Heart right ventricle (tissue), 16 donors: ENCODE results near the gene BRMS1. TPM values are rescaled to one million over a fixed set of nuclear protein-coding genes. Genes with fewer than 3 reads are reported as not detected.

ENCODE experiments used
- ATAC-seq, 8 donors: fragments of 200-7000 bp; cut with Tn5 transposase; one replicate each; pipeline ENCODE4 v1.9.1; 2020; ENCODE audit warnings: mild to moderate bottlenecking in 8 of 8, moderate library complexity in 8 of 8, moderate number of reproducible peaks in 1 of 8
- DNase-seq, 2 donors: peaks; one replicate each; pipeline ENCODE4 v3.0.0-alpha.2; 2020
- H3K27ac ChIP-seq, 10 donors: fragments of 200-600 bp; sonication (generic) in 2 of 10; one replicate each; pipeline versions ENCODE4 v1.5.0 to v1.8.0; 2020 to 2022; ENCODE audit warnings: mild to moderate bottlenecking in 3 of 10
- H3K27me3 ChIP-seq, 7 donors: fragments of 200-600 bp; one replicate each; pipeline ENCODE4 v1.8.0; 2021 to 2022; ENCODE audit warnings: mild to moderate bottlenecking in 2 of 7
- H3K36me3 ChIP-seq, 9 donors: fragments of 200-600 bp; sonication (generic) in 1 of 9; one replicate each; pipeline versions ENCODE4 v1.5.0 to v1.8.0; 2020 to 2022; ENCODE audit warnings: mild to moderate bottlenecking in 2 of 9
- H3K4me1 ChIP-seq, 9 donors: fragments of 200-600 bp; sonication (generic) in 1 of 9; one replicate each; pipeline versions ENCODE4 v1.5.0 to v1.8.0; 2020 to 2022; ENCODE audit warnings: mild to moderate bottlenecking in 4 of 9
- H3K4me3 ChIP-seq, 10 donors: fragments of 200-600 bp; sonication (generic) in 2 of 10; one replicate each; pipeline versions ENCODE4 v1.5.0 to v1.8.0; 2020 to 2022; ENCODE audit warnings: mild to moderate bottlenecking in 7 of 10, moderate library complexity in 2 of 10
- H3K9me3 ChIP-seq, 11 donors: fragments of 200-600 bp in 10 of 11; sonication (generic) in 2 of 11; one replicate each; pipeline versions ENCODE4 v1.5.0 to v1.8.0; 2013 to 2022; ENCODE audit warnings: mild to moderate bottlenecking in 2 of 11, control low read depth in 1 of 11, moderate library complexity in 1 of 11
- CTCF ChIP-seq, 9 donors: fragments of 200-600 bp; sonication (generic) in 2 of 9; IDR thresholded peaks; one replicate each; pipeline versions ENCODE4 v1.5.0 to v1.8.0; 2021 to 2022; ENCODE audit warnings: antibody characterized with exemption in 9 of 9, mild to moderate bottlenecking in 5 of 9, moderate library complexity in 1 of 9
- WGBS, 2 donors: extraction: QIAGEN DNeasy Blood & Tissue Kit; methylation state at CpG; one replicate each; pipeline ENCODE4 v1.1.7; 2013; ENCODE audit warnings: inconsistent platforms in 1 of 2; 5-methylcytosine and 5-hydroxymethylcytosine counted together
- intact Hi-C, 10 donors: fragments of 100-400 bp; cut with DNase I; formaldehyde crosslinking; loops; one replicate each; pipeline versions ENCODE4 v1.11.1 to v1.14.2; 2022
- polyA plus RNA-seq, 2 donors: library from polyadenylated mRNA; stranded (reverse); fragments of 200-250 nt; gene quantifications; one replicate each; pipeline ENCODE4 v1.2.3, GENCODE V29; 2013
- total RNA-seq, 10 donors: library from RNA; stranded (reverse); fragmentation: NEBNext Ultra II Directional in 3 of 10; extraction: Animal tissue kit (Norgen Biotek cat#: 25700) in 3 of 10; gene quantifications; one replicate each; pipeline versions ENCODE4 v1.2.1 to v1.2.4, GENCODE V29; 2021 to 2023
- donor health status: Arrhythmogenic right ventricular cardiomyopathy.
- donor health status: ischemic (EF 13 %, LVEDD 7.1; RV severe dilation, severe dysfunction).
- donor health status: healthy with polysubstance abuse.
- donor health status: DM: no; HTN: yes; CAD: no.
- donor health status: DM: no; HTN: no; CAD: no.
- donor health status: ischemic (EF 25% LVEDD 6.9; RV normal size, moderate dysfunction).
- donor health status: ischemic (EF 25% LVEDD 5.7; RV mildly dilated, moderate dysfunction).
- donor health status: healthy.
- donor health status: DM: yes; HTN: yes; CAD: no.
- donor health status: Ischemic cardiomyopathy.
- donor health status: ischemic (EF 35%, LVEDD 5.7; RV mildly dilated, moderate dysfunction).
- donor health status: nonischemic (EF 11% LVEDD 7.7; RV severe dilation, severe dysfunction).
- donor health status: DM: yes; HTN: yes; CAD: no.
- donor health status: PGD.
- donor health status: ischemic (EF 29% LVEDD 5.4; RV normal size, mild dysfunction).
- donor health status: nonischemic (EF 23%, LVEDD 6.1; RV moderate dilation, normal function).

BRMS1 gene
- total and polyA plus RNA-seq, 12 donors: 10.6 to 73.9 (median 13.6) TPM

GRCh38 chr11:66328302-66329144 is 16.4 kb downstream of the BRMS1 start:
- Histone ChIP-seq H3K9me3 (no peaks in the 10 kb centered on the region), H3K27me3 (no peaks in the 10 kb centered on the region), H3K27ac (peak overlapping the region in 6 of 10 donors; percentile 74 to 89 (median 77)), H3K4me3 (peak overlapping the region in 4 of 10 donors; percentile 14 to 34 (median 19)), H3K4me1 (peaks cover 21 to 40% (median 30%) of the 10 kb centered on the region in 9 donors), H3K36me3 (peaks cover 0 to 21% (median 0%) of the 10 kb centered on the region in 9 donors)
- peak; percentile 78 to 83 for DNase-seq
- 9 to 11% methylated on average over 19 of the region's 19 CpGs for WGBS, 2 donors
- intact Hi-C loops: loop anchor here in 7 of 10 donors (1.0 to 5.0 kb wide), 4 partner anchors 16 to 106 kb away; no protein-coding TSS in a partner anchor
- peak; percentile 91 to 98 (median 96) for TF ChIP-seq CTCF (IDR thresholded peaks at IDR 0.05)
- ATAC-seq: peak; percentile 66 to 87 (median 79)

- 60 to 71% methylated on average over 3 of the region's 3 CpGs for WGBS, 2 donors
- peaks cover 0 to 16% (median 0%) of the 10 kb centered on the region in 9 donors for H3K36me3 ChIP-seq
- intact Hi-C loops: loop anchor here in 7 of 10 donors (1.0 to 5.0 kb wide), 4 partner anchors 15 to 106 kb away; no protein-coding TSS in a partner anchor
- DNase-seq: no peak
- H3K27ac ChIP-seq: peak overlapping the region in 8 of 10 donors; percentile 19 to 89 (median 76)
- H3K27me3 ChIP-seq: no peaks in the 10 kb centered on the region
- ATAC-seq: peak in 5 of 8 donors; percentile 0 to 3 (median 1)
- H3K4me1 ChIP-seq: peaks cover 21 to 40% (median 30%) of the 10 kb centered on the region in 9 donors
- no peaks in the 10 kb centered on the region for H3K9me3 ChIP-seq
- no peak for TF ChIP-seq CTCF (IDR thresholded peaks at IDR 0.05)
- H3K4me3 ChIP-seq: no peak overlapping the region
These were observed 16.9 kb downstream of the BRMS1 start for GRCh38 chr11:66328031-66328301.

DNA sequence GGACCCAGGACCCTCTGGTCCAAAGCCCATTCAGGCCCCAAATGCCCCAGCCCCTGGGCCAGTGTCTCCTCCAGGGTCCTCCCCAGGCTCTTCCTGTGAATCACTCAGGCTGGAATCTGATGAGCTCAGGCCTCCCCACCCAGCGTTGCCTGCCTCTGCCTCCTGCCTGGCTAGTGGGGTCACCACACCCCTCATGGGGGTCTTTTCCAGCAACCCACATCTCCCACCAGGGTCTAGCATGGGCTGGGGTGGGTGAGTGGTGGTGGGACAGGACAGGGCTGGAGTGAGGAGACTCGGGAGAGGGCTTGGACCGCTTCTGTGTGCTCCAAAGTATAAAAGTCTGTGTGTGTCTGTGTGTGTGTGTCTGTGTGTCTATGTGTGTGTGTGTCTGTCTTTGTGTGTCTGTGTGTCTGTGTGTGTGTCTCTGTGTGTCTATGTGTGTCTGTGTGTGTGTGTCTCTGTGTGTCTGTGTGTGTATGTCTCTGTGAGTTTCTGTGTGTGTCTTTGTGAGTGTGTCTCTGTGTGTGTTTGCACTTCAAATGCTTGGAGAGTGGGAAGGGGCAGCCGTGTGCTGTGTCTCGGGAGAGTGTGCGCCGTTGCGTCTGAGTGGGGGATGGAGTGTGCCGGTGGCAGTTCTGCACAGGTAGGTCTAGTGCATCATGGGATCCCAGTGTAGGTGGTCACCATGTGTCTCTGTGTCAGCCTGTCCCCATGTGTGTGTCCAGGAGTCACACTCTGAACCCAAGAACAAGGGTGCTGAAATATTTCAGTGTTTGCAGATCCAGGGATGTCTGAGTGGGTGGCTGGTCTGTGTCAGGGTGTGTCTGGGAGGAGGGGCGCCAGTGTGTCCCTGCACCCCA is 17.5 kb downstream of the BRMS1 start:
- no peaks in the 10 kb centered on the region for H3K9me3 ChIP-seq
- no peak overlapping the region for H3K4me3 ChIP-seq
- H3K27ac ChIP-seq: peak overlapping the region; percentile 69 to 89 (median 76)
- DNase-seq (no peak), ATAC-seq (peak; percentile 16 to 50 (median 28))
- H3K4me1 ChIP-seq: peaks cover 21 to 41% (median 30%) of the 10 kb centered on the region in 9 donors
- intact Hi-C loops: loop anchor here in 7 of 10 donors (1.0 to 5.0 kb wide), 4 partner anchors 15 to 105 kb away; no protein-coding TSS in a partner anchor
- H3K36me3 ChIP-seq: peaks cover 0 to 11% (median 0%) of the 10 kb centered on the region in 9 donors
- WGBS, 2 donors: 73 to 76% methylated on average over 10 of the region's 10 CpGs
- H3K27me3 ChIP-seq: no peaks in the 10 kb centered on the region
- TF ChIP-seq CTCF (IDR thresholded peaks at IDR 0.05): no peak
